Amniotic epithelial cell (primary cell): ENCODE results near the gene CTSE.

Experiments
- DNase-seq: peaks from one replicate; pipeline ENCODE4 v3.0.0-alpha.2; 2010; ENCODE audit warnings: low read depth

The CTSE gene

DNA sequence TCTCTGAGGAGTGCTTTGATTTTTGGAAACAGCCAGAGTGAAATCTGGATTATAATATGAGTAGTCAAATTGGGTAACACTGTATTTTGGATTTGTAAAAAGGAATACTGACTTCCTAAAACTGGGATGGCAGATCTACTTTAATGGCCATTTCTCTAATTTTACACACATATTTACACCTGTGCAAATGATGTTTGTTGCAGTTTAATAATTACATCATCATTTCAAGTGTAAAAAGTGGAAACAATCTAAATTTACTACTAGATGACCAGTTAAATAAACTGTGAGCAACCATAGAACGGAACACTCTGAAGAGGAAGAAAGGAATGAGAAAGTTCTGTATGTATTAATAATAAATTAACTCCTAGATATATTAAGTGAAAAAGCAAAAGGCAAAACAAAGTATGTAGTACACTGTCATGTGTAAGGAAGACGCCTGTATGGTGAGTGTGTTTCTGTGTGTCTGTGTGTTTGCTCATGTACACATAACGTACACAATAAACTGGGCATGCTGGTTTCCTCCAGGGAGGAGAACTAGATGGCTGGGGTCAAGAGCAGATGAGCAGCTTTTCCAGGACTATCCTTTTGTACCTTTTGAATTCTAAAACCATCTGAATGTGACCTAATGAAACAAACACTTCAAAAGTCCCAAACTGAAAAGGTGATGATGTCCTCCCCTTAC, 26.4 kb upstream of the CTSE start:
- no peak for DNase-seq

DNA sequence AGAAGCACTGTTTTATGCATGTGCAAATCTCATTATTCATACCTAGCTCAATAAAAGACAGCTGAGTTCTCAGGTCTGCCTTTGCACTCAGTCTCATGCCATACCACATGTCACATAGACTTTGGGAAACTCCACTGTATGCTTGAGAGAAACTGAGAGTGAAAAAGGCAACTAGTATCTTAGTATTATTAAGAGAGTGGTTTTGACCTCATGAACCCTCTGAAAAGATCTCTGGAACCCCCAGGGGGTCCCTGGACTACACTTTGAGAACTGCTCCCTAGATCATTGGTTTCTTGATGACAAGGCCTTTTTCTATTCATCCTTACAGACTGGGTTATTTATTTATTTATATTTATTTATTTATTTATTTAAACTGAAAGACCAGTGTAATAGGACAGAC, 25.6 kb upstream of the CTSE start:
- no peak for DNase-seq

DNA sequence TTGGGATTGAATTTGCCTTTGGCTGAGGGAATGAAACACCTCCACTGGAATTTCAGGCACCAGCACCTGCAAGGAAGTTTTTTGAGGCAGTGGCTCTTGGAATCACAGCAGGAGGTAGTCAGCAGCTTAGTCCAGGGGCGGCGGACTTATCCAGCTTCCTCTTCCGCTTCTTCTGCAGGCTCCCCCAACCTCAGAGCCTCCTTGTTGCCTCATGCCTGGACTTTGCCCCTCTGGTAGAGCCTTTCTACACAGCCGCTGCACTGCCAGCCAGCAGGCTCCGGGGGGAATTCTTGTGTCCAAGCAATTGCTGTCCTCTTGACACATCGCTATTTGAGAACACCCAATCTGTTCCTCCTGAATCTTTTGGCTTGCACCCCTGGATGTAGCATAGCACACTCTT, 24.9 kb upstream of the CTSE start:
- DNase-seq = no peak

DNA sequence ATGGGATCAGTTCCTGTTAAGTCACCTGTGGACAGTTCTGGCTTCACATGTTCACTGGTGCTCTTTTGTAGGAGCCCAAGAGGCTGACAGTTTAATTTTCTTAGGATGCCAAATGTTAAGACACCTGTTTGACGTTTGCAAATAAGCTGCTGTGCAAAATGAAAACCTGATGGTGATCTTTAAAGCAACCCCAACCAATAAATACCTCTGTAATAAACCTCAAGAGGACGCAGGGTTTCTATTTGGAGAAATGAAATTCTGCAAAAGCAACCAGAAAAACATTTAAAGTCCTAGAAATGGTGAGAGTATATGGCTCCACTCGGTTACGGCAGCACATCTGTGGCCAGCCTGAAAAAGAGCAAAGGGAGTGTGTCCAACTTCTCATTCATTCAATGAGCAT, 23.6 kb upstream of the CTSE start:
- no peak for DNase-seq

DNA sequence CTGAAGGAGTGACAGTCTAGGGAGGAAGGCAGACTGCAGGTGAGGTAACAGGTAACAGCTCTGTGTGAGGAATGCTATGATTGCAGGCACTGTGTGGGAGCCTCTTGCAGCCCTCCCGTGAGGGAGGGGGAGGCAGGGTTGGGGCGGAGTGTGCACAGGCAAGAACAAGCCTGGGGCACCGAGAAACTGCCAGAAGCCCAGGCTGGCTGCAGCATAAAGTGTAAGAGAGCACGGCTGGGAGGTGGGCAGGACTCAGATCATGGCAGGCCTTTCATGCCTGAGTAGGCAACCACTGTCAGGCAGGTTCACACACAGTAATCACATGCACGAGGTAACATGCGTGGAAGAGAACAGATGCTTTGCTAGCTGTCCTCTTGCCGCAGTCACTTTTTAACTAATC, 17.9 kb upstream of the CTSE start:
- DNase-seq = no peak

DNA sequence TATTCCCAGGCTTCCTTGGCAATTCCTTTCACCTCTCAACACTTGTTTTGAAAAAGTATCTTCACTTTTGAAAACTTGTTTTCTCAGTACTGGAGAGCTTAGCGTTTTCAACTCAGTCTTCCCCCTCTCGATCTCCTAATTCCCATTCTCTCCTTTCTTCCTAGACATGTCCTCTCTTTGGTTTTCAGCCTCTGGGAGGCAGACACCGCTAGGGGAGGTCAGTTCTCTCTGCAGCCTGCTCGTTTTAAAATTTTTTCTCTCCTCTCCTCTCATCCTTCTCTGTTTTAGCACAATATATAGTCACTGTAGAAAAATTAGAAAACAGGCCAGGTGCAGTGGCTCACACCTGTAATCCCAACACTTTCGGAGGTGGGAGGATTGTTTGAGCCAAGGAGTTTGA, 16.6 kb upstream of the CTSE start:
- DNase-seq = no peak

DNA sequence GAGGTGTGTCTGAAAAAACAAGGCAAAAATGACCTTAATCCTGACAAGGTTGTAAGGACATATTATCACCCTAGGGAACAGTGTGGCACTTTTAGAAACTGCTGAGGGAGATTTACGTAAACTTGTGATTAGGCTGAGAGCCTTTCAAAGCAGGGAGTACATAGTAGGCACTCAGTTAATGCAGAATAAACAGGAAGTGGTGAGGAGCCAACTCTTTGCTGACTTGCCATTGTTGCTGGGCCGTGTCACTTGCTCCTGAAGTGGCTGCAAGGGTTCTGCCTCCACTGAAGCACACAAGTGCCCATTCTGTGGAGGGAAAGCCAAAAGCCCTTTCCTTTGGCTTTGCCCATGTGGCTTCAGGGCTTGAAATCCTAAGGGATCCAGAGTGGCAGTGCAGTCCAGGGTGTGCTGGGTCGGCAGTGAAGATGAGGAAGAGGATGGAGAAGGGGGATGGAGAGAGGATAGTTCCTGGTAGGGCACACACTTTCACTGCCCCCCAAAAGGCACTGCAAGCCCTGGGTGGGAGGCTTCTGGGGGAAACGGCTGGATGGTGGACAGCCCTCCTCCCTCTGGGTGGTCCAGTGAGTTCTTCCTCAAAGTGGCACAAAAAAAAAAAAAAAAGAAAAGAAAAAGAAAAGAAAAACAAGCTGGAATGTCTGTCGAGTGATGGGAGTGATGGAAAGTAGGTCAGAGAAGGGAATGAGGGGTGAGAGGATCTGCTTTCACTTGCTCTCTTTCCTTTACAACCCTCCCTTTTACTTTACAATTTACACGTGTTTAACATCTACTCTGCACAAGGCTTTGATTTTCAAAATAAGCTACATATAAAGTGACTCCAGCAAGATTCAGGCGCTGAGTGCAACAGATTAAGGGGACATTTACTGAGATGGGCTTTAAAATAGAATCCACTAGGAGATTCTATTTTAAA, 15.6 kb upstream of the CTSE start:
- no peak for DNase-seq

DNA sequence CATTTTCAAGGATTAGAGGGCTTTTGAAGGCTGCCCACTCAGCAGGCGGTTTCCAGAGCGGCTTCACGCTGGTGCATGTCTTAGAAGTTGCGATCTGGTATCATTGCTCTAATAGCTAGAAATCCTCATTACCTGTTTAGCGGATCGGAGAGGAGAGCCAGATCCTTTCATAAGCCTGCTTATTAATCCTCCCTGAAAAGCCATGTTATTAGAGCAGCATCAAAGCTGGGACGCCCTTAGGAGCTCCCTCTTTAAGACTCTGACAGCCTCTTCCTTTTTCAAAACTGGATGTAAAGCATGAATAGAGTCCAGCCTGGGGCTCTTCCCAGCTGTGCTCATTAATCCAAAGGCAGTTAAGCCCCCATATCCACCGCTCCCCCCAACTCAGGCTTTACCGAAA, 13.9 kb upstream of the CTSE start:
- DNase-seq = peak; percentile 4

DNA sequence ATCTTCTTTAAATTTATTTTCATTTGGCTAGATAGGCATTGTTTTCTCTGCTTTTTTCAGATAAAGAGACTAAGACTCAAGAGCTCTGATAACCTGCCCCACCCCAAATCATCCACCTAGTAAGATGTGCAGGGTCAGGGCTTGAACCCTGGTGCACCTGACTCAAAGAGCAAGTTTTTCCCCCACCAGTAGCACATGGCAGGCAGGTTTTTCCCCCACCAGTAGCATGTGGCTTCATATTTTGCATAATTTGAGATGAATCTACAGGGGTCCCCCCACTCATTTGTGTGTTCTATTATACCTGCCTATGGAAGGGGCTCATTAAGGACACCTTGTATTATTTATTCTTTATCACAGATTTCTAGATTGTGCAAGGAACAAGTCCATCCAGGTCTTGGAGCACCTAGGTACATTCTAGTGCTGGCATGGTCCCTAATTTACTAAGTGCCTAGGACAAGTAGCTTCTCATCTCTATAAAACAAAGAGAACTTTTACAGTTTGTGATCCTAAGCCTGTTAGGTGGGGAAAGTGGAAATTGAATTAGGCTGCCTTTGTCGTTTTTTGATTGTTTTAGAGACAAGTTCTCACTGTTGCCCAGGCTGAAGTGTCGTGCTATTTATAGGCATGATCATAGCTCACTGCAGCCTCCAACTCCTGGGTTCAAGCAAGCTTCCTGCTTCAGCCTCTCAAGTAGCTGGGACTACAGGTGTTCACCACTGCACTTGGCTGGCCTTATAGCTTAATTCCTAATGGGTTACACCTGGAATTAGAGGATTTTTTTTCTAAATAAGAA, 13.2 kb upstream of the CTSE start:
- no peak for DNase-seq

DNA sequence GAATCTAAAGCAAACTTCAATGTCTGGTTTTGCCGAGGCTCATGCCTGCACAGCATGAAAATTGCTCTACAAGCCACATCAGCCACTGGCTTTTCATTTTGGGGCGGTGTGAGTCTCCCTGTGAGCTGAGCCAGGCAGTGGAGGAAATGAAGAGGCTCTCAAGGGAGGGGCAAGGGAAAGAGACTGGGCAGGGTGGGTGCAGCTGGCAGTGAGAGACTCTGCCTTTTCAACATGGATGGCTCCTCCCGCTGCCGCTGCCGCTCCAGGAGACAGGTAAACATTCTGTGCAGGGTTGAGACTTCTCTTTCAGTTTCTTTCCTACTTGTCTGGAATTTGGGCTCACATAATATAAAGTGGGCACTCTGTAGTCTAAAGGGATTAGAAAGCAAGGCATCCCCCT, 11.3 kb upstream of the CTSE start:
- no peak for DNase-seq

DNA sequence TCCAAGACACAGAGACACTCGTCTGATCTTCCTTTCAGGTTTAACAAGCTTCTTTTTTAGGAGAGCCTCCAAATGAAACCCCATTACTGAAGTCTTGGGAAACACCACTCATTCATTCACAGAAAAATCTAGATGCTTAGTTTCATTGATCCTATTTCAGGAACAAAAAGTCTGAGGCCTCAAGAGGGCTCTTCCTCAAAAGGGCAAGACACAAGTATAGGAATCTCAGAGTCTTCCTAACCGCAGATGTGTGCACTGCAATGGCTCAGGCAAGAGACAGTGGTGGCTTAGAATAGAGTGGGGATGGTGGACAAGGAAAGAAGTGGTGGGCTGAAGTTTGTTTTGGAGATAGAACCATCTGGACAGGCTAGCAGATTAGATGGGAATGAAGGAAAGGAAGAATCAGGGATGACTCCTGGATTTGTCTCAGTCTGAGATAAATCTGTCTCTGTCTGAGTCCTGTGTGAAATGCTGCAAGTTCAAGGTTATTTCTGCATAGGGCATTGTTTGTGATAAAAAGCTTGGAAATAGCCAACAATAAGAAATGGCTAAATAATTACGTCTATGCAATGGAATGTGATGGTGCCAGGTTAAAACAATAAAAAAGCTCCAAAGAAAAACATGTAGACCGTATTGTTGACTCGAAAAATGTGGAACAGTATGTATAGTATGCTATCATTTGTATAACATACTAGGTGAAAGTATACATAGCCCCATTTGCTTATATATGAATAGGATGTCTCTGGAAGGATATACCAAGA, 8.9 kb upstream of the CTSE start:
- DNase-seq = no peak

DNA sequence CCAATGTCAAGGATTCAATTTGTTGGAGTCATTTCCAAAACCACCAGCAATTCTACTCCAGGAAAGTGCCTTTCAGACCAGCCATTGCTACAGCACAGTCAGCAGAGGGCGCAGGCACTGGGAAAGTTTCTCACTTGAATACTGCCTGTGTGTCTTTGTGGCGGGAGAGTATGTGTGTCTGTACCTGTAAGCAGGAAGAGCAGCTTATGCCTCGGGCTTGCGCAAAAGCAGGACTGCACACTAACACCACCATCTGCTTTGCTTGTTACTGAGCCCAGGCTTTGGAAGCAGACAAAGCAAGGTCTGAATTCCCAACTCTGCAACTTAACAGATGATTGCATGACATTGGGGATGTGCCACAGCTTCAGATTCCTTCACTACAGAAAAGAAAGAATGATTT, 7.0 kb upstream of the CTSE start:
- DNase-seq = peak; percentile 73

DNA sequence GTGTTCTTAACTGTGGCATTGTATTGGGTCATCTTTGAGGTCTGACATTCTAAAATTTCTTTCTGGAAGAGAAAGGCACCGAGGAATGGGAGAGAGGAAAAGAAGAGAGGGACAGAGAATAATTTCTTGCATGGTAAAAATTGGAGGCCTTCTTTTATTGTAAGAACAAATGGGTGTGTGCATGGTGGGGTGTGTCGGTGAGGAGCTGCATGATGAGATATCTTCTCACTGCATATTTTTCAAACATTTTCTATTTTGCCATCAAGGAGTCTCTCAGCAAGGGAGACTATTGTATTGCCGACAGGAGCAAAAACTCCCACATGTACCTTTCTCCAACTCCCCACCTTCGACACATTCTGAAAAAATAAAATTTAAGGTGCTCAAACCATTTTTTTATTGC, 6.5 kb upstream of the CTSE start:
- DNase-seq = no peak

DNA sequence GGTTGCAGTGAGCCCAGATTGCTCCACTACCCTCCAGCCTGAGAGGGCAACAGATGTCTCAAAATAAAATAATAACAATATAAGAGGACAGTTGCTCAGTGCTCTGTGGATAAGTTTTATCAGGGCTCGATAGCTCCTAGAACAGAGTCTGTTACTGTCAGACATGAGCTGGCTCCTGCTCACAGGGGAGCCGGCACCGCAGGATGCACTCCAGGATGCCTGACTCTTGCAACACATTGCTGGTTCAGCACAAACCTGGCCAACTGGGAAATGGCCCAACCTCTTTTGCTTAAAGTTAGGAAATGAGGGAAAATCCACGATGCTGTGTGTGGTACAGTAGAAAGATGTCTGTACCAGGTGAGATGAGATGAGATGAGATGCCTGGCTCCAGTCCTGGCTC, 5.8 kb upstream of the CTSE start:
- DNase-seq = peak; percentile 82

DNA sequence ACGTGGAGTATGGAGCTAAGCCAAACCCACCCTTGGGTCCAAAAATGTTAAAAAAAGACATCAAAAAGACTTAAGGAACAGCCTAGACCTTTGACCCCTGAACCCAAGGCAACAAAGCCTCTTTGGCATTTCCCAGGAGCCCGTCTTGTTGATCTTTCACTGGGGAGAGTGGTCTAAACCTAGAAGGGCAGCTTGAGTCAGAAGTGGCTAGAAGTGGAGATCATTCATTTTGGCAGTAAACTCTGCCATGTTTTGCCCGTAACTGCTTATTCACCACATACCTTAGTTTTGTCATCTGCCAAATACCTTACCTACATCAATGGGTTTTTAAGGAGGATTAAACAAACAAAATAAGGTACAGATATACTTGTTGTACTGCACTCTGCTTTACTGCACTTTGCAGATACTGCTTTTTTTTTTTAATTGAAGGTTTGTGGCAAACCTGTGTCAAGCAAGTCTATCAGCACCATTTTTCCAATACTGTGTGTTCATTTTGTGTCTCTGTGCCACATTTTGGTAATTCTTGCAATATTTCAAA, 1.7 kb upstream of the CTSE start:
- DNase-seq = no peak

DNA sequence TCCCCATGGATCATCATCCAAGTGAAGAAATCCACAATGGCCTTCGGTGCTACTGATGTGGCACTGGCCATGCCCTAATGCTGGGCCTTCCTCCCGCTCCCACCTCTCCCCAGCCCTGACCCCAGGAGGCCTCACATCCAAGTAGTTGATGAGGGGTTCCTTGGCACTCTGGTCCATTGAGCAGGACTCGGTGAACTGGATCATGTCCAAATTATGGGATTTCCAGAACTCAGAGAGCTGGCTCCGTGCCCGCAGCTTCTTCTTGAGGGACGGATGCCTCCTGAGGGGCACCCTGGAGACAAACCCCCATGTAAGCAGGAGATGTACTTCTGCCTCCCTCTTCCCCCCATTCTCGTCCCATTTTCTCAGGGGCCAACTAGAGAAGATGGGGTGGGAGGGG, 929 bp downstream of the CTSE start:
- DNase-seq = no peak

DNA sequence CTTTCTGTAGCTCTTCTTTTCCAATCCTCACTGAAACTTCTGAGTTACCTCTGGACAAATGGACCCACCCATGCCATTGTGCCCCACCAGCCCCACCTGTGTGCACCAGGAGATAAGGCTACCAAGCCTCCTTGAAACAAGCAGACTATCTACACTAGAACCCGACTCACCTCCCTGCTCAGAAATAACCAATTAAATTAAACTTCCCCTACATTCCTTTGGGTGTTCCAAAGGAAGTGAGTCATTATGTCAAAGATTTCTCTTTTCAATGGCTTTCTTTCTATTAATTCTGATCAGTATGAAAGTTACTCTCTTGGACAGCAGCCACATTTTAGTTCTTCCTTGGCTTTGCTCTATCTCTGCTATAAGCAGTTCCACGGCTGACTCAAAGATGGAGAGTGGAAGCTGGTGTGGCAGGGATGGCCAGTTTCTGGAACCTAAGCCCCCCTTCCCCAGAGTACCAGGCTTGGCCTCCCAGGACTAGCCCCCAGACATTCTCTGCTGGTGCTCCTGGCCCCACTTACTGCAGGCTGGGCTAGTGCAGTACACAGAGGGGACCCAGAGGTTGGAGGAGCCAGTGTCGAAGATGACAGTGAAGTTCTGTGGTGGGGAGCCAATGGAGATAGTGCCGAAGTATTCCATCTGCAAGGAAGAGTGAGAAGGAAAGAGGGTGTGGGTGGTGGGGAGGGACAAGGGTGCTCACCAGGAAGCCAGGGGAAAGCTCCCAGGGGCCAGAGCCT, 1.9 kb downstream of the CTSE start:
- no peak for DNase-seq

DNA sequence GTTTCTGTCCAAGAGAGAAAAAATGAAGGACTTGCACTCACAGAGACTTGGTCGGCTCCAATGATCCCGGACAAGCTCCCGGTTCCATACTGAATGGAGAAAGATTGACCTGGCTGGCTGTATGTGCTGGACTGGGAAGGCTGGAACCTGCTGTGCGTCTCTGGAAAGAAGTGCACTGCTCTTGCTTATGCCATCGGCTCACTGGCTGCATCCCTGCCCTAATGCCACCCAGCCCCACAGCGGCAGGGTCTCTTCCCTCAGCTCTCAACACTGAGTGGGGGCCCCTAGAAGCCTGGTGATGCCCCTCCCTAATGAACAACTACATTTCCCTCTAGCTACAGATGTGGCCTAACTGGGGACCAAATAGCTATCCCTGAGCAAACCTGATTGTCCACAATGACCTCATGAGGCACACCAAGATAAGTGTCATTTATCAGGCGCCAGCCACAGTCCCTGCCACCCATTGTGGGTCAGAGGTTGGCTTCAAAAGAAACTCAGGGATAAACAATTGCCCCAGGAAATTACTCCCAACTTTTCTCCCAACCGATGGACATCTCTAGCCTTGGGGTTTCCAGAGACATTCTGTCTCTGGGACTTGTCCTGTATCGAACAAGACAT, 2.6 kb downstream of the CTSE start:
- DNase-seq = no peak

DNA sequence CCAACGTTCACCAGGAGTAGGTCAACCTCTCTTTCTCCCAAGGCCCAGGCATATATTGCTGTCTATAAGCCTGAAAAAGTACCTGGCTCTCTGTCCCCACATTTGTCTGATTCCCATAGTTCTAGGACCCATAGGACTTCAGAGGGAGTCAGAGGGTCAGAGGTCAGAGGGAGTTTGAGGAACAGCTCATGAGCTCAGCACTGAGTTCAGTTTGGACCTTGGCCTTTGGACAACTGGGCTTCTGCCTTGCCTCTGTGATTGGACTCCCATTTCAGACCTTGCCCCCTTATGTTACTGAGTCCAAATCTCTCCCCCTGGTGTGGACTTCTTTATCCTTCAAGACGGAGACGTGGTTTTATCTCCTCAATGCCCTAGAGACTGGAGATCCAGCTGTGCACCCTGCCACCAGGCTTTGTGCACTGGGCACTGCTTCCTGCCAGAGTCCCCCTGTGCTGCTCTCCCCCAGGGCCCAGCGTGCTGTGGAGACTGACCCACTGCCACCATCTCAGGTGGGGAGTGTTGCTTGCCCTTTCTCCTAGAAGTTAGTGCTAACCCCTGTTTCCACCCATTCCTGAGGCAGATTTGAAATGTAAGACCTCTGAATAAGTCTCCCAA, 3.2 kb downstream of the CTSE start:
- no peak for DNase-seq

DNA sequence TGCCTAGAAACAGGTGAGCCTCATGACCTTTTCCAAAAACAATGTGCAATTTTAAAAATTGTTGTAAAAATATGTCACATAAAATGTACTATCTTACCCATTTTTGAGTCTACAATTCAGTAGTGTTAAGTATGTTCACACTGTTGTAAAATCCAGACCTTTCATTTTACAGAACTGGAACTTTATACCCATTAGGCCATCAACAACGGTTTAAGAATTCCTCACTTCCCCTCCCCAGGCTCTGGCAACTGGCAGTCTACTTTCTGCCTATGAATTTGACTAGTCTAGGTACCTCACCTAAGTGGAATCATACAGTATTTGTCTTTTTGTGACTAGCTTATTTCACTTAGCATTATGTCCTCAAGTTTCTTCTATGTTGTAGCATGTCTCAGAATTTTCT, 8.6 kb downstream of the CTSE start:
- DNase-seq = no peak
